Panc1 (cell line): Measurements from ENCODE around the gene ADSS2.

Experiments
- POLR2AphosphoS5 ChIP-seq: IDR thresholded peaks from 2 replicates; pipeline ENCODE4 v1.6.1; 2012; ENCODE audit warnings: mild to moderate bottlenecking, low read depth, low read length, moderate library complexity
- SIN3A ChIP-seq: IDR thresholded peaks from 2 replicates; pipeline ENCODE4 v1.6.1; 2012; ENCODE audit warnings: low read depth, mild to moderate bottlenecking, low read length, moderate library complexity, borderline replicate concordance; ENCODE audit not compliant: insufficient read depth
- TCF7L2 ChIP-seq: IDR thresholded peaks from 2 replicates; pipeline ENCODE4 v1.6.1; 2011; ENCODE audit warnings: mild to moderate bottlenecking, low read depth, low read length, inconsistent platforms
- TF ChIP-seq, protein P1 (sequence below): fragments of 450-650 bp; IDR thresholded peaks from 2 replicates; pipeline ENCODE4 v1.5.1; 2017; ENCODE audit warnings: mild to moderate bottlenecking
- TF ChIP-seq, protein P2 (sequence below), 2 experiments: IDR thresholded peaks; 2 replicates each; pipeline ENCODE4 v1.6.1; 2011 to 2012; ENCODE audit warnings: low read depth in 2 of 2, control low read depth in 1 of 2, low read length in 1 of 2, mild to moderate bottlenecking in 1 of 2, moderate library complexity in 1 of 2; ENCODE audit not compliant: insufficient read depth in 1 of 2

DNA sequence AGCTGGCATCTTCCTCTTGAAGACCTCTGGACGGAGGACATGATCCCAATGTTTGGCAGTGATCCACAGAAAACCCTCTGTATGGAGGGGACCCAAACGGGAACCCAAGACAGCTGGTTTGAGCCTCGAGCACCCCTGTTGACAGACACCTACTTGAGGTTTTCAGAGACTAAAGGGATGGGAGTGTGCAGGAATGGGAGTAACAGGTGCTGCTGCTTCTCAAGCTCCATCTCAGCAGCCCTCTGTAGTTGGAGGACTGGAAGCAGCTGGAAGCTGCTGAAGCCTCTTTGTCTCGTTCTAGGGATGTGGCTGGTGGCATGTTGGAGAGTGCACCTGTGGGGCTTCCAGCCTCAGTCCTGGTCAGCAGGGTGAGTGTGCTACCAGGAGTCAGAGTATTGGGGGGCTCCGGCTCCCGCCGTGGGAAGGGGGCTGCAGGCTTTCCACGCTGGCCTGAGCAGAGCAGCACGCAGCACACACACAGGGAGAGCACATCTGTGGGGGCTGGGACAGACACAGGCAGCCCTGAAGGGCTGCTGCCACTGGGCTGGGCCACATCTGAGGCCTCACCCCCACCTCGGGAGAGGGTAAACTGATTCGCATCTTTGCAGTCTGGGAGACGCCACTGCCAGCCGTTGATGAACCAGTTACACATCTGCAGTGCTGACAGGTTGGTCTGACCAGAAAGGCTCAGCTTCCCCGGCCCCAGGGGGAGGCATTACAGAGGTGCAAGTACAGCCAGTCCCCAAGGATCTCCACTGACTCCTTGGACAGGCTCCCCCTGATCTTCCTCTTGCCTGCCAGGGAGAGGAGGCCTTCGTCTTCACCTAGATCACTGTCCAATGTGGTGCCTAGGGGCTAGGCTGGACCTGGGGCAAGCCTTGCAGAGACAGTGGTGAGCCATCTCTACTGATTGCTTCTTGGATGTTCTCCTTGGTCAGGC is 56.6 kb downstream of the ADSS2 start:
- TF ChIP-seq, protein P1, sequence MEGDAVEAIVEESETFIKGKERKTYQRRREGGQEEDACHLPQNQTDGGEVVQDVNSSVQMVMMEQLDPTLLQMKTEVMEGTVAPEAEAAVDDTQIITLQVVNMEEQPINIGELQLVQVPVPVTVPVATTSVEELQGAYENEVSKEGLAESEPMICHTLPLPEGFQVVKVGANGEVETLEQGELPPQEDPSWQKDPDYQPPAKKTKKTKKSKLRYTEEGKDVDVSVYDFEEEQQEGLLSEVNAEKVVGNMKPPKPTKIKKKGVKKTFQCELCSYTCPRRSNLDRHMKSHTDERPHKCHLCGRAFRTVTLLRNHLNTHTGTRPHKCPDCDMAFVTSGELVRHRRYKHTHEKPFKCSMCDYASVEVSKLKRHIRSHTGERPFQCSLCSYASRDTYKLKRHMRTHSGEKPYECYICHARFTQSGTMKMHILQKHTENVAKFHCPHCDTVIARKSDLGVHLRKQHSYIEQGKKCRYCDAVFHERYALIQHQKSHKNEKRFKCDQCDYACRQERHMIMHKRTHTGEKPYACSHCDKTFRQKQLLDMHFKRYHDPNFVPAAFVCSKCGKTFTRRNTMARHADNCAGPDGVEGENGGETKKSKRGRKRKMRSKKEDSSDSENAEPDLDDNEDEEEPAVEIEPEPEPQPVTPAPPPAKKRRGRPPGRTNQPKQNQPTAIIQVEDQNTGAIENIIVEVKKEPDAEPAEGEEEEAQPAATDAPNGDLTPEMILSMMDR = no peak
- TF ChIP-seq SIN3A (no peak), POLR2AphosphoS5 (no peak), TCF7L2 (no peak)
- TF ChIP-seq, protein P2, sequence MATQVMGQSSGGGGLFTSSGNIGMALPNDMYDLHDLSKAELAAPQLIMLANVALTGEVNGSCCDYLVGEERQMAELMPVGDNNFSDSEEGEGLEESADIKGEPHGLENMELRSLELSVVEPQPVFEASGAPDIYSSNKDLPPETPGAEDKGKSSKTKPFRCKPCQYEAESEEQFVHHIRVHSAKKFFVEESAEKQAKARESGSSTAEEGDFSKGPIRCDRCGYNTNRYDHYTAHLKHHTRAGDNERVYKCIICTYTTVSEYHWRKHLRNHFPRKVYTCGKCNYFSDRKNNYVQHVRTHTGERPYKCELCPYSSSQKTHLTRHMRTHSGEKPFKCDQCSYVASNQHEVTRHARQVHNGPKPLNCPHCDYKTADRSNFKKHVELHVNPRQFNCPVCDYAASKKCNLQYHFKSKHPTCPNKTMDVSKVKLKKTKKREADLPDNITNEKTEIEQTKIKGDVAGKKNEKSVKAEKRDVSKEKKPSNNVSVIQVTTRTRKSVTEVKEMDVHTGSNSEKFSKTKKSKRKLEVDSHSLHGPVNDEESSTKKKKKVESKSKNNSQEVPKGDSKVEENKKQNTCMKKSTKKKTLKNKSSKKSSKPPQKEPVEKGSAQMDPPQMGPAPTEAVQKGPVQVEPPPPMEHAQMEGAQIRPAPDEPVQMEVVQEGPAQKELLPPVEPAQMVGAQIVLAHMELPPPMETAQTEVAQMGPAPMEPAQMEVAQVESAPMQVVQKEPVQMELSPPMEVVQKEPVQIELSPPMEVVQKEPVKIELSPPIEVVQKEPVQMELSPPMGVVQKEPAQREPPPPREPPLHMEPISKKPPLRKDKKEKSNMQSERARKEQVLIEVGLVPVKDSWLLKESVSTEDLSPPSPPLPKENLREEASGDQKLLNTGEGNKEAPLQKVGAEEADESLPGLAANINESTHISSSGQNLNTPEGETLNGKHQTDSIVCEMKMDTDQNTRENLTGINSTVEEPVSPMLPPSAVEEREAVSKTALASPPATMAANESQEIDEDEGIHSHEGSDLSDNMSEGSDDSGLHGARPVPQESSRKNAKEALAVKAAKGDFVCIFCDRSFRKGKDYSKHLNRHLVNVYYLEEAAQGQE (IDR thresholded peaks at IDR 0.05; ENCODE audit: insufficient read depth in 1 of 2, low read depth in 2 of 2, low read length in 1 of 2) = no peak
